ENCODE measurements around the gene SH3BP5L.
"Not testable (repeated sequence)": the region's sequence is repeated elsewhere in the genome, so short reads cannot be mapped to it uniquely, and the experiment has no call there.

Gene SH3BP5L

DNA sequence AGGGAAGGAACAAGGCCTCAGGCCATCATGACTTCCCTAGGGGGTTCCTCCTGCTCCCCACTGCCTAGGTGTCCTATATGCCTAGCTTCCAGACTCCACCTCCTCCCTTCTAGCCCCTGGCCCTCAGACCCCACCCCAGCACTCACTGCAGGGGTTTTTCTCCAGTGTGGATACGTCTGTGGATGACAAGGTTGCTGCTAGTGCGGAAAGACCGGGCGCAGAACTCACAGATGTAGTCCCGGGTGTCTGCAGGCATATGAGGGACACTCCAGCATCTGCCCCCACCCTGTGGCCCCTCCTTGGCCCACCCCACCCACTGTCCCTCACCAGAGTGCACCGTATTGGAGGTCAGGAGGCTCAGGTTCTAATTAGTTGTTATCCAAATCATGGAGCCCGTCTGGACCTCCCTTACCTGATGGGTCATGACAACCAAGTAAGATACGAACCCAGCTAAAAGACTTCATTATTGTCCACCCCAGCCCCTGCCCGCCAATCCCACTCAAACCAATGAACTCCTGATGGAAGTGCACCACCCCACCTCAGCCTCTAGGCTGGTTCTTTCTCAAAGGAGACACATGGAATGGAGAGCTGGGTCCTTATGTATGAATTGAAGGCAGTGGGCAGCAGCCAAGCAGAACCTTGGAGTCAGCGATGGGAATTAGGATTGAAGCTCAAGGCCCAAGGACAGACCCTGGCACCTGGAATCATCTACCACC lies 25.0 kb upstream of the SH3BP5L start:
- DNase-seq: no peak

- DNase-seq: no peak
Measured at GRCh38 chr1:248850124-248850523, 24.4 kb upstream of the SH3BP5L start.

DNA sequence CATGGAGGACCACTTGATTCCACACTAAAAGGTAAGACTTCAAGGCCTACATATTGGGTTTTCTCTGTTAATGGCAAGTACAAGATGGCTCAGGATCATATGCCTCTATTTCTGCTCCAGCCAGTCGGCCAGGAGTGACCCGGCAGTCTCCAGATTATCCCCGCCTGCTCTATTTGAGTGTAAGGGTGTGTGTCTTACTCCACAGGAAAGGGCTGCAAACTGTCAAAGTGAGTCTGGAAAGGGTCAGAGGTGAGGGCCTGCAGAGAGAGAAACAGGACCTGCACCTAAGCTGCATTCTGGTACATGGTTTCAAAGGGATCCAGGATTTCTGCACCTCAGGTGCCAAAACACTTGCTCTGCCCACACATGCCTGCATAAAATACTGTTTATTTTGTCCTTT lies 23.9 kb upstream of the SH3BP5L start:
- no peak for DNase-seq

DNA sequence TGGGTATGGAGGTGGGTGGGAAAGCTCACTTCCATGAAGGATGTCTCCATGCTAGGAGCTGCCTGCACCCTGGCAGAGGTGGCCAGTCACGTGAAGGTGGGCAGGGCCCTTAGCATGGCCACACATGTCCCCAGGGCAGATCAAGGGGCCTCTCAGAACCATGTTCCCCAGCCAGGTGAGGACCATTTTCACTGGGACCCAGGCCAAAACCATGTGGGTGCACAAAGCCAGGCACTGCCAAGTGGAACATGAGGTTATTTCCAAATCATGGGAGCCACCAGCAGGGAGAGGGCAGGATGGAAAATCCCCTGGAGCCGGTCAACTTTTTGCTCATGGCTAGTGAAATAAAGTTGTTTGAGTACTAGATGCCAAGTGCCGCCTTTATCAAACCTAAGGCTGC lies 23.4 kb upstream of the SH3BP5L start:
- DNase-seq: no peak

DNA sequence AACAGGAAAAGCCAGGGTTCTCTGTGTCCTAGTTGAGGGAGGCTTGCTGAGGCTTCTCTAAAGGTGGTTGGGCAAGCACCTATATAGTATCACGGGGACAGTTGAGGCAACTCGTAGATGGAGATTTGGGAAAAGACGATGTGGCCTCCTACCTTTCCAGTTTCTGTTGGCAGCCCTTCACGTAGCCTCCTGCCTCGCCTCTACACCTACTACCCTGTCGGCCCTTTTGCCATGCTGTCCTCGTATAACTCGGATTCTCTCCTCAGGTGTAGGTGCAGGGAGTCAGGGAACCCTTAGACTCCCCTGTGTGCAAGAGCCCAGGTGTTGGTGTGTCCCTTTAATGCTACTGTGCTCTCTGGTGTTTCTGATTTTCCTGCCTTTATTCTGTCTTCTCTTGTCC lies 22.9 kb upstream of the SH3BP5L start:
- DNase-seq: no peak

- no peak for DNase-seq
Measured at GRCh38 chr1:248847956-248848561, 22.3 kb upstream of the SH3BP5L start.

DNA sequence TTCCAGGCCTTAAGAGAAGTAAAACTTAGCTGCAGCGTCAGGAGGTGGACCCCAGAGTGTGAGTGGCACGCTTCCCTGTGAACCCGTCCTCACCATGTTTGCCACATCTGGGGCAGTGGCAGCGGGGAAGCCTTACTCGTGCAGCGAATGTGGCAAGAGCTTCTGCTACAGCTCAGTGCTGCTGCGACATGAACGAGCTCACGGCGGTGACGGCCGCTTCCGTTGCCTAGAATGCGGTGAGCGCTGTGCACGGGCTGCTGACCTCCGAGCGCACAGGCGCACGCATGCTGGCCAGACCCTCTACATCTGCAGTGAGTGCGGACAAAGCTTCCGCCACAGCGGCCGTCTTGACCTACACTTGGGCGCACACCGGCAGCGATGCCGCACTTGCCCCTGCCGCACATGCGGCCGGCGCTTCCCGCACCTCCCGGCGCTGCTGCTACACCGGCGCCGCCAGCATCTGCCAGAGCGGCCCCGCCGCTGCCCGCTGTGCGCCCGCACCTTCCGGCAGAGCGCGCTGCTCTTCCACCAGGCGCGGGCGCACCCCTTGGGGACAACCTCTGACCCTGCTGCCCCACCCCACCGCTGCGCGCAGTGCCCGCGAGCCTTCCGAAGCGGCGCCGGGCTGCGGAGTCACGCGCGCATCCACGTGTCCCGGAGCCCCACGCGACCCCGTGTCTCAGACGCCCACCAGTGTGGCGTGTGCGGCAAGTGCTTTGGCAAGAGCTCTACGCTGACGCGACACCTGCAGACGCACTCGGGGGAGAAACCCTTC lies 21.7 kb upstream of the SH3BP5L start:
- DNase-seq: no peak

DNA sequence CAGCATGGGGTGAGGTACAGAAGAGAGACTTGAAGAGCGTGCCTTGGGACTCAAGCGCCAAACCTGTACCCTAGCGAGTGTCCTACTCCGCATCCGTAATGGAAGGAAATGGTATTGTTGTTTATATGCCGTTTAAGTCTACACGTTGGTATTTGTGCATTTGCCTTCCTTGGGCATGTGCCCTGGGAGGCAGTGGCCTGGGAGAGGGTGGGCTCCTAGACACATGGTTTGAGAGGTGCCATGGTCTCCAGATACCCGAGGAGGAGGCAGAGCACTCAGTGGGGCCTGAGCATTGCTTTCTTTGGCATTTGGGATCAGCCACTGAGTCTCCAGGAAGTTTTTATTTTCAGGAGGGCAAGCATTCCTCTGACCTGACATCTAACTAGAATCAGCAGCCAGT lies 18.8 kb upstream of the SH3BP5L start:
- DNase-seq: no peak

- no peak for DNase-seq
Measured at GRCh38 chr1:248843687-248844086, 18.0 kb upstream of the SH3BP5L start.

DNA sequence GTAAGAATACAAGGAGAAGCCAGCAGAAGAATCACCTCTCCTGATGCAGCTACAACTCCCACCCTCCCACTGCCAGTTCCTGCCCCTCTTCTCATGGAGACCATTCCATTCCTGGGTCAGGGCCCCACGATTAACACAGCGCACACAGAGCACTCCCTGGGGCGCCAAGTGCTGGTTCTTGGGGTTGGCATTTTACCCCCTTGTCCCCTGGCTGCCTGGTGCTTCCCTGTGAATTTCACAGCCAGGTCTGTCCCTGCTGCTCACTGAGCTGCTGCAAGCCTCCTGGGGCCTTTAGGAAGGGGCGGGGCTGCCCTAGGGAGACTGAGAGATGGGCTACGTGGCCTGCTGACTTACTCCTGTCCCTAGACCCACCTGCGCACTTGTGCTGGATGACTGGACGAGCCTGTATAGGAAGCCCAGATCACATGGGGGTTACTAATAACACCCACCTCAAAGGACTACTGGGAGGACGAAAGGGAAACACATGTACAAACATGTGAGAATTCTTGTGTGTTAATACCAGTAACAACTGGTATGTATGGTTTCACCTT lies 17.1 kb upstream of the SH3BP5L start:
- DNase-seq: no peak

- DNase-seq: peak; percentile 42
Measured at GRCh38 chr1:248841702-248842395, 16.1 kb upstream of the SH3BP5L start.

GRCh38 chr1:248840946-248841345 lies 15.2 kb upstream of the SH3BP5L start:
- no peak for DNase-seq

GRCh38 chr1:248839168-248839555 lies 13.4 kb upstream of the SH3BP5L start:
- DNase-seq: no peak

DNA sequence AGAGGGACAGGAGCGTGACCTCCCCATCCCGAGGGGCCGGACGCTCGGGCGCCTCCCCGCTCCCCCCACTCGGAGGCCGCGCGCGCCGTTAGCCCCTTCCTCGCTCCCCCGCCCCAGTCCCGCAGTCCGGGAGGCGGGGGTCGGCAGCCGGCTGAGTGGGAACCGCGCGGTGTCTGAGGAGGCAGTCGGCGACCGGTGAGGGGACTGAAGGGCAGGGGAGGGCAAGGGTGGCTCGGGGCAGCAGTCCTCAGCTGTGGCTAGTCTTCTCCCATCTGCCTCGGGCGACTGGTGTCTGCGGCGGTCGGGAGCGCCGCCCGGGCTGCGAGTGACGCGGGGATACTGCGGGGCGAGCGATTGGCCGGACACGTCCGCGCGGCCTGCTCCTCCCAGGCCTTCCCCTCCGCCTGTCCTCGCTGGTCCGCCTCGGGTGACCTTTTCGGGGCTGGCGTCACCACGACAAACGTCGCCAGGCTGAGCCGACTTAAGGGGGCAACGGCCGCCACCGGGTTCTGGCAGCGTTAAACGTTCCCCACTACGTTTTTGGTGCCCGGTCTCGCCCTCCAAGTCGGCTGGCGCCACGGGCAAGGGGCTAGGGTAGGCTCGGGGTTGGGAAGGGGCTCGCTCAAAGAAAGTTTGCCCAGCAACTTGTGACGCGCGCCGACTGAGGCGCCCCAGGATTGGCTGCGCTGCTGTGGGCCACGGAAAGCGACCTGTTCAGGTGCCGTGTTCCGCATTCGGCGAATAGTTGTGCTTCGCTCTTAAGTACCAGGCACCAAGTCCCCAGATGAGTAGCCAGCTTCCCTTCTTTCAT lies 12.8 kb upstream of the SH3BP5L start:
- DNase-seq: peak; percentile 85

DNA sequence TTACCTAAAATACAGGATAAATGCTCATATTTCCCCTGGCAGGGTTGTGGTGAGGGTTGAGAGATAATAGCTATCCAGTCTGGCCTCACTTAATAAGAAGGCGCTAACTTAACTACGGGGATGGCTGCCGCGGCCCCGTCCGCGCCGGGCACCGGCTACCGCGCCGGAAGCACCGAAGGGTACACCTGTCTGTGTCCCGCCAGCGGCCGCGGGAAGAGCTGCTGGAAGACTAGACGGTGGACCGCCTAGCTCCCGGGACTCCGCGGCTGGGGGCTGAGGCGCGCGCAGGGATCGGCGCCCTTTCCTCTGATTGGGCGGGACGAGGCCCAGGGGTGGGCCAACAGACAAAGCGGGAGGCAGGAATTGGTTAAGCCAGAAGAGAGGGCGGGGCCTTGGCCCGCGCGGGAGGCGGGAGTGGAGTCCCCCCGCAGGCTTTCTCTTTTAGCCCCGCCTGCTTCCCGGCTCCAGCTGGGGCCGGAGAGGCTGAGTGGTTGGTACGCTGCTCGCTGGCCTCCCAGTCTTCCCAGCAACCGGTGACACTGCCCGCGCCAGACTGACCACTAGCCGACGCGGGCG lies 12.2 kb upstream of the SH3BP5L start, which contains the start of gene ZNF672:
Gene ZNF672 (plus strand): TSS at position 444 of the 576 bp plus-strand sequence. CDS start 9,051 bp downstream, outside the sequence.
- DNase-seq: peak; percentile 95

- no peak for DNase-seq
Measured at GRCh38 chr1:248837045-248837780, 11.5 kb upstream of the SH3BP5L start.

DNA sequence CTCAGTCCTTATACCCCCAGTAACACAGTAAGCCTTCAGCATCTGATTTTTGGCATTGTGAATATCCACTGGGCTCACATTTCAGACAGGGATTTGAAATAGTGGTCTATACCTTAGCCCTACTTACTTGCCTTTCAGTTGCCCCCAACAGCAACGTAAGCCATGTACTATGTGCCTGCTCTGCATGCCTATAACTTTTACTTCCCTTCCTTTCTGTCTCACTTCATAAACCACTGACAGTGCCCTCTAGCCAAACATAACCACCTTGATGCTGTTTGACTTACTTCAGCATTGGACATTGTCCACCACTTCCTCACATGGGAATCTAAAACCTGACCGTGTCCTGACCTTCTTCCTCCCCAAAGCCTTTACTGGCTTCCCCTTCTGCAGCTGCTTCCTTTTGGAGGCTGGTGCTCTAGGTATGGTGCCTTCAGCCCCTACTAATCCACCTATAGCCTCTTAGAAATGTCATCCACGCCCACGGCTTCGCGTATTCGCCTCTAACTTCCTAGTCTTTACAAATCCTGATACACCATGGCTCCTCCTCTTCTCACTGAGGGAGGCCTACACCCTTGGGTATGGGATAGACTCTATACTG lies 8.7 kb upstream of the SH3BP5L start:
- DNase-seq: no peak

GRCh38 chr1:248831842-248832241 lies 6.1 kb upstream of the SH3BP5L start:
- no peak for DNase-seq

DNA sequence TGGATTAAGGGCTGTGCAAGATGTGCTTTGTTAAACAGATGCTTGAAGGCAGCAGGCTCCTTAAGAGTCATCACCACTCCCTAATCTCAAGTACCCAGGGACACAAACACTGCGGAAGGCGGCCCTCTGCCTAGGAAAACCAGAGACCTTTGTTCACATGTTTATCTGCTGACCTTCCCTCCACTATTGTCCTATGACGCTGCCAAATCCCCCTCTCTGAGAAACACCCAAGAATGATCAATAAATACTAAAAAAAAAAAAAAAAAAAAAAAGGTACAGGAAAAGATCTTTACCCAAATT lies 5.0 kb upstream of the SH3BP5L start:
- not testable (repeated sequence) for DNase-seq

- DNase-seq: no peak
Measured at GRCh38 chr1:248828845-248829244, 3.1 kb upstream of the SH3BP5L start.

DNA sequence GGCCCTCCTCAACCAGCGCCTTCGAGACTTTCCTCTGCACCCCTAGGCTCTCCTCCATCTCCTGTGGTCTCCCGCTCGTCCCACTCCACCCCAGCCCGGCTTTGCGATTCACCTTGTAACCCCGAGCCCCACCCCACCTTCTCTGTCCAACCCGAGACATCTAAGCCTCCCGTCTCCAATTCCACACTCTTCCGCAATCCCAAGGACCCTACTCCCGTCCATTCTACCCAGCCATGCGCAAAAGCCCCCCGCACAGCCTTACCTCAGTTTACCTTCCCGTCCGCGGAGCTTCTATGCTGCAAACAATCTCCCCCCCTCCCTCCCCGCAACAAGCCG lies 174 bp downstream of the SH3BP5L start:
- no peak for DNase-seq
